Thymus (tissue), 11 donors: ENCODE data around the gene LRSAM1. TPM values are rescaled to one million over a fixed set of nuclear protein-coding genes. Genes with fewer than 3 reads are reported as not detected.

Experiments used
- DNase-seq, 9 donors: peaks; one replicate each; pipeline ENCODE4 v3.0.0-alpha.2; 2013; ENCODE audit warnings: low spot score in 9 of 9, low read depth in 6 of 9, missing footprints in 1 of 9
- H3K27ac ChIP-seq, 2 donors: one replicate each; pipeline ENCODE4 v1.5.1; 2013; ENCODE audit warnings: control low read depth in 1 of 2, low read depth in 1 of 2, low read length in 1 of 2, mild to moderate bottlenecking in 1 of 2, moderate library complexity in 1 of 2
- H3K27me3 ChIP-seq, 2 donors: one replicate each; pipeline ENCODE4 v1.5.1; 2013; ENCODE audit warnings: low read length in 1 of 2; ENCODE audit not compliant: control insufficient read depth in 2 of 2, insufficient read depth in 1 of 2
- H3K36me3 ChIP-seq, 2 donors: one replicate each; pipeline ENCODE4 v1.5.1; 2013; ENCODE audit warnings: low read length in 1 of 2, mild to moderate bottlenecking in 1 of 2, moderate library complexity in 1 of 2; ENCODE audit not compliant: control insufficient read depth in 2 of 2, insufficient read depth in 2 of 2
- H3K4me1 ChIP-seq, 2 donors: one replicate each; pipeline ENCODE4 v1.5.1; 2013; ENCODE audit warnings: low read length in 2 of 2; ENCODE audit not compliant: control insufficient read depth in 2 of 2, insufficient read depth in 2 of 2
- H3K4me3 ChIP-seq, 2 donors: one replicate each; pipeline ENCODE4 v1.5.1; 2013; ENCODE audit warnings: low read length in 2 of 2, control low read depth in 1 of 2, mild to moderate bottlenecking in 1 of 2
- H3K9me3 ChIP-seq, 2 donors: one replicate each; pipeline ENCODE4 v1.5.1; 2013; ENCODE audit warnings: low read length in 1 of 2, mild to moderate bottlenecking in 1 of 2; ENCODE audit not compliant: control insufficient read depth in 2 of 2, insufficient read depth in 1 of 2
- WGBS: extraction: QIAGEN DNeasy Blood & Tissue Kit; methylation state at CpG from one replicate; pipeline ENCODE4 v1.1.7; 2013; 5-methylcytosine and 5-hydroxymethylcytosine counted together
- polyA plus RNA-seq: library from polyadenylated mRNA; stranded (reverse); fragments of 200-250 nt; gene quantifications from one replicate; pipeline ENCODE4 v1.2.3, GENCODE V29; 2013
- total RNA-seq: library from RNA; stranded (reverse); fragments of 120-200 nt; gene quantifications from one replicate; pipeline ENCODE4 v1.2.4, GENCODE V29; 2013
- donor health status: healthy.

Gene LRSAM1
- total and polyA plus RNA-seq, 2 donors = 4.1 to 24.1 TPM

DNA sequence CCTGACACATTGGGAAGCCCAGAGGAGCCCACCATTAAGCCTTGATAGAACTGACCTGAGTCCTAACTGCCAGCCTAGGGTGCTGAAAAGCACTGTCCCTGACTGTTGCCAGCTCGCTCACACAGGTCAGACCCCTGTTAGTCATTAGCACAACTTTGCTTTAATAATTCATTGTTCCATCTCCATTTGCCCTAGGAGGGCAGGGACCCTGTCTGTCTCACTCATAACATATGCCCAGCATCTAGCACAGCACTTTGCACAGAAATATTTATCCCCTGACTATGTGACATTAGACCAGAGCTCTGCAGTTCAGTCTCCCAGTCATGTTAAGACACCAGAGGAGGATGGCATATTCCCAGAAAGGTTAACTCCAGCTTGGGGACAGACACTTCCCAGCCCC is 99.0 kb downstream of the LRSAM1 start:
- Histone ChIP-seq H3K9me3 (peaks cover 0 to 3% of the 10 kb centered on the region in 2 donors), H3K4me1 (peaks cover 6 to 29% of the 10 kb centered on the region in 2 donors), H3K27ac (no peak overlapping the region), H3K36me3 (no peaks in the 10 kb centered on the region), H3K4me3 (no peak overlapping the region), H3K27me3 (no peaks in the 10 kb centered on the region)
- no peak for DNase-seq
- 100% methylated on average over 1 of the region's 1 CpG for WGBS

- WGBS = 94% methylated on average over 14 of the region's 14 CpGs
- Histone ChIP-seq H3K4me1 (peaks cover 6 to 33% of the 10 kb centered on the region in 2 donors), H3K27ac (no peak overlapping the region), H3K9me3 (peaks cover 0 to 3% of the 10 kb centered on the region in 2 donors), H3K27me3 (no peaks in the 10 kb centered on the region), H3K4me3 (no peak overlapping the region), H3K36me3 (no peaks in the 10 kb centered on the region)
- no peak for DNase-seq
Observed at GRCh38 chr9:127550751-127551150, 99.4 kb downstream of the LRSAM1 start.

Other genes with a start within 250 kb of the LRSAM1 start
- 2.2 TPM for gene GARNL3, start 186.7 kb upstream of the LRSAM1 start, total RNA-seq
- gene GARNL3, start 186.7 kb upstream of the LRSAM1 start, polyA plus RNA-seq = 1.5 TPM
- 3.6 TPM for gene SLC2A8, start 54.3 kb upstream of the LRSAM1 start, total RNA-seq
- gene SLC2A8, start 54.3 kb upstream of the LRSAM1 start, polyA plus RNA-seq = 7.8 TPM
- gene ZNF79, start 27.1 kb upstream of the LRSAM1 start, total RNA-seq = 8.8 TPM
- gene ZNF79, start 27.1 kb upstream of the LRSAM1 start, polyA plus RNA-seq = 3.3 TPM
- gene RPL12, start 104 bp upstream of the LRSAM1 start, total RNA-seq = 2,447 TPM
- 3,757 TPM for gene RPL12, start 104 bp upstream of the LRSAM1 start, polyA plus RNA-seq
- gene STXBP1, start 160.8 kb downstream of the LRSAM1 start, total RNA-seq = 2.7 TPM
- 10.2 TPM for gene STXBP1, start 160.8 kb downstream of the LRSAM1 start, polyA plus RNA-seq